Cerebellar cortex (tissue), 1 donor: Measurements from ENCODE around the gene NARS2.
A peak's percentile ranks its signal among the peaks of the same experiment; 100 is the strongest.
"Not testable (repeated sequence)": the region's sequence is repeated elsewhere in the genome, so short reads cannot be mapped to it uniquely, and the experiment has no call there.

Source experiments
- DNase-seq: peaks from one replicate; pipeline ENCODE4 v3.0.0-alpha.2; 2015; ENCODE audit warnings: low spot score

NARS2 gene

DNA sequence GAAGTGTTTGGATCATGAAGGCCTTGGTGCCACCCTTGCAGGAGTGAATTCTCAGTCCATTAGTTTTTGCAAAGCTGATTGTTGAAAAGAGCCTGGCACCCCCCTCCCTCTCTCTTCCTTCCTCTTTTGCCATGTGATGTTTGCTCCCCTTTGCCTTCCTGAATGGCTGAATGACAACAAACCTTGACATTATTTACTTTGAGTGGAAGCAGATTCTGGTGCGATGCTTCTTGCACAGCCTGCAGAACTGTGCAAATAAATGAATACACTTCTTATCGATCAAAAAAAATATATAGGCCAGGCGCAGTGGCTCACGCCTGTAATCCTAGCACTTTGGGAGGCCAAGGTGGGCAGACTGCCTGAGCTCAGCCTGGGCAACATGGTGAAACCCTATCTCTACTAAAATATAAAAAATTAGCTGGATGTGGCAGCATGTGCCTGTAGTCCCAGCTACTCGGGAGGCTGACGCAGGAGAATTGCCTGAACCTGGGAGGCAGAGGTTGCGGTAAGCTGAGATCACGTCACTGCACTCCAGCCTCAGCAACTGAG lies 2.0 kb upstream of the NARS2 start:
- peak; percentile 16 for DNase-seq

DNA sequence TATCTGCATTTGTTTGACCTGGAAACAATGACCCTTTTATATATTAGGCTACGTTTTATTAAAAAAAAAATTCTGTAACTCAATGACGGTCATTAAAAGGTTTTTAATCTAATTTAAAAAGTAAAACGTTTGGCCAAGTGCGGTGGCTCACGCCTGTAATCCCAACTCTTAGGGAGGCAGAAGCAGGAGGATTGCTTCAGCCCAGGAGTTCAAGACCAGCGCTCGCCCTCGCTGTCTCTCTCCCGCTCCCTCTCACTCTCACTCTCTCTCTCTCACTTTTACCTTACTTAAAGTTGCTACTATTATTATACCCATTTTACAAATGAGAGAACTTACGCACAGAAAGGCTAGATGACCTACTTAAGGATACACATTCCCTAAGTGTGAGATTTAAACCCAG lies 814 bp upstream of the NARS2 start:
- DNase-seq: no peak

DNA sequence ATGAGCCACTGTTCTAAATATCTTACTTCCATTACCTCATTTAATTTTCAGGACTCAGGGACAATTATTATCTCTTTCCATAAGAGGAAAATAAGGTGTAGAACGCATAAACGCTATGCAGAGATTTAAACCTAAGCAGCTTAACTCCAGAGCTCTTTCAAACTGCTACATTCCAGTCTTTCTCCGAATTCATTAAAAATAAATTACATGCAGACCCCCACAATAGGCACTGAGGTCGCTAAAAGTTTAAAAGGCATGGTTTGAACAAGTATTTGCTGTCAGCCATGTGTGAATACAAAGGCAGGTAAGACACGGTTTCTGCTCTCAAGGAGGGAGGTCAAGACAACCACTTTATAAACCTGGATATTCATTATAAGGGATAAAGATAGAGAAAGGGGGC lies 983 bp downstream of the NARS2 start:
- peak; percentile 17 for DNase-seq

DNA sequence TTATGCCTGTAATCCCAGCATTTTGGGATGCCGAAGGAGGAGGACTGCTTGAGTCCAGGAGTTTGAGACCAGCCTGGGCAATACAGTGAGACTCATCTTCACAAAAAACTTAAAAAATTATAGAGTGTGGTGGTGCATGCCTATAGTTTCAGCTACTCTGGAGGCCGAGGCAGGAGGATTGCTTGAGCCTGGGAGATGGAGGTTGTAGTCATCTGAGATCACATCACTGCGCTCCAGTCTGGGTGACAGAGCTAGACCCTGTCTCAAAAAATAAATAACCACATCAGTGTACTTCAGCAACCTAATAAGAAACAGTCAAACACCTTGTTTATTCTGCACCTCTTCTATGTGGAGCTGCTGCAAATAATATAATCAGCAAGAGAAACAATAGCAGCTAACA lies 1.4 kb downstream of the NARS2 start:
- DNase-seq: no peak

GRCh38 chr11:78572394-78572793 lies 2.3 kb downstream of the NARS2 start:
- no peak for DNase-seq

DNA sequence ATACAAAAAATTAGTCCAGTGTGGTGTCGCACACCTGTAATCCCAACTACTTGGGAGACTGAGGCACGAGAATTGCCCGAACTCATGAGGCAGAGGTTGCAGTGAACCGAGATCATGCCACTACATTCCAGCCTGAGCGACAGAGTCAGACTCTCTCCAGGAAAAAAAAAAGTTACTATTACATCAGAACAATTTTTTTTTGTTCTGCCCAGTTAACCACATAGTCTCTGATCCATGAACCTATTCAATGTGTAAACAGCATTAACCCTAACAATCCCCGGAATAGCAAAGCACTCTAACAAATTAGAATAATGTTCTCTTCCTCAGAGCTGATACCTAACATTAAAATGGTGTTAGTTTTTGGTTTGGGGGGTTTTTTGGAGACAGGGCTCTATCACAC lies 4.6 kb downstream of the NARS2 start:
- DNase-seq: no peak

GRCh38 chr11:78567209-78567608 lies 7.5 kb downstream of the NARS2 start:
- no peak for DNase-seq

- DNase-seq: peak; percentile 70
These were observed 9.9 kb downstream of the NARS2 start for GRCh38 chr11:78564490-78565467.

- DNase-seq: not testable (repeated sequence)
These were observed 10.6 kb downstream of the NARS2 start for GRCh38 chr11:78564037-78564436.

GRCh38 chr11:78563090-78563489 lies 11.6 kb downstream of the NARS2 start:
- not testable (repeated sequence) for DNase-seq

- DNase-seq: no peak
These were observed 12.3 kb downstream of the NARS2 start for GRCh38 chr11:78562398-78562797.

GRCh38 chr11:78560826-78561484 lies 13.7 kb downstream of the NARS2 start:
- DNase-seq: no peak

DNA sequence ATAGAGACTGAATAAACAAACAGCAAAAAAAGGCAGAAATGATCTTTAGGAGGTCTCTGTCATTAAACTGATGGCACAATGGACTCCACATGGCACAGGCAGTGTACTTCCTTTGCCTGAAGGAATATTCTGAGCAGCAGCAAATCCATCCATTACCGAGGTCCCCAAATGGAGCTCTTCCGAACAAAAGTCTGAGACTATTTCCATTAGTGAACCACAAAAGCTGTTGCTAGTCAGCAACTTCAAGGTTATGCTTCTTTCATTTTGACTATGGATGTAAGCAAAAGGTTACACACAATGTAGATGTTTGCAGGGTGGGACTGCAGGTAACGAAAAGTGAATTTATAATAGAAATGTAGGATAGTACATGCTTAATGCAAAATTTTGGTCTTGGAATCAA lies 14.5 kb downstream of the NARS2 start:
- no peak for DNase-seq

- DNase-seq: no peak
These were observed 17.4 kb downstream of the NARS2 start for GRCh38 chr11:78557236-78557635.

- DNase-seq: no peak
These were observed 19.1 kb downstream of the NARS2 start for GRCh38 chr11:78555592-78555991.

DNA sequence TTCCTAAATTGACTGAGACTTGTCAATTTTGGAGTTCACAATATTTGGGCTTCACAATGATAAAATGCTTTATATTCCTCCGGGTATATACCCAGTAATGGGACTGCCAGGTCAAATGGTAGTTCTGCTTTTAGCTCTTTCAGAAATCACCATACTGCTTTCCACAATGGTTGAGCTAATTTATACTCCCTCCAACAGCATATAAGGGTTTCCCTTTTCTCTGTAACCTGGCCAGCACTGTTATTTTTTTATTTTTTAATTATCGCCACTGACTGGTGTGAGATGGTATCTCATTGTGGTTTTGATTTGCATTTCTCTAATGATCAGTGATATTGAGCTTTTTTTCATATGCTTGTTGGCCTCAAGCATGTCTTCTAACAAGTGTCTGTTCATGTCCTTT lies 21.8 kb downstream of the NARS2 start:
- DNase-seq: no peak

- DNase-seq: not testable (repeated sequence)
These were observed 22.5 kb downstream of the NARS2 start for GRCh38 chr11:78552139-78552538.

DNA sequence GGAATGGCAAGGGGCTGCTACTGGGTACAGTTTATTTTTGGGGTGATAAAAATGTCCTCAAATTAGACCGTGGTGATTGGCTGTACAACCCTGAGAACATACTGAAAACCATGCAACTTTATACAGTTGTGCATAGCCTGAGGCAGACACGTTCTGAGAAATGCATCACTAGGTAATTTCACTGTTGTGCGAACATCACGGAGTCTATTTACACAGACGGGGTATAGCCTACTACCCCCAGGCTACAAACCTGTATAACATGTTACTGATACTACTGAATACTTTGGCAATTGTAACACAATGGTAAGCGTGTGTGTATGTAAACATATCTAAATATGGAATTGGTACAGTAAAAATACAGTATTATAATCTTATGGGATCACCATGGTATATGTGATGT lies 23.6 kb downstream of the NARS2 start:
- no peak for DNase-seq

GRCh38 chr11:78549624-78550409 lies 24.8 kb downstream of the NARS2 start:
- no peak for DNase-seq

DNA sequence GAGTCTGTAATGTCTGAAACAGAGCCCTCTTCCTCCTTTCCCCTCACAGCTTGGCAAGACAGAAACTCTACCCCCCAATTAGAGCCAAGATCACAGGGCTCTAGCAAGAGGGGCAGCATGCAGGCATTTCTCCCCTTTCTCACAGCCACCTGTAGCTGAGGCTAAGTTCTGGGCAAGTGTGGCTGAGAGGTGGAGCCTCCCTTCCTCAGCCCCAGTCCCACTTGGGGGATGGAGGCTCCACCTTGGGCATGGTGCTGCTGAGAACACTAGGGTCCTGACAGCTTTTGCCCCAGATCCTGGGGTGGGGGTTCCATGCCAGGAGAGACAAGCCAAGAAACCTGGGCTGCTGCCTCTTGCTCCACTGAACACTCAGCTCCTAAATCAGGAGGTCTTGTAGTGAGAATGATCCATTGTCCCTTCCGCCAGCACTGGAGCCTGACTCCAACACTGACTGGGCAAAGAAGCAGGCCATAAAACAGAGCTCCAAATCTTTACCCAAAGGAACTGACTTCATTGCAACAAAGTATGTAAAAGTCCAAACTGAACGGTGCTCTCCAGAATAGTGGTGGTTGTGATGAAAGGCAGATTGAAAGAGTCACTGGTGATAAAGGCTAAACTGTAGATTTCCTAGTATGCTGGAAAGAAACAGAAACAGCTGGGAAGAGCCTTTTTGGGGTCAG lies 25.6 kb downstream of the NARS2 start:
- no peak for DNase-seq

DNA sequence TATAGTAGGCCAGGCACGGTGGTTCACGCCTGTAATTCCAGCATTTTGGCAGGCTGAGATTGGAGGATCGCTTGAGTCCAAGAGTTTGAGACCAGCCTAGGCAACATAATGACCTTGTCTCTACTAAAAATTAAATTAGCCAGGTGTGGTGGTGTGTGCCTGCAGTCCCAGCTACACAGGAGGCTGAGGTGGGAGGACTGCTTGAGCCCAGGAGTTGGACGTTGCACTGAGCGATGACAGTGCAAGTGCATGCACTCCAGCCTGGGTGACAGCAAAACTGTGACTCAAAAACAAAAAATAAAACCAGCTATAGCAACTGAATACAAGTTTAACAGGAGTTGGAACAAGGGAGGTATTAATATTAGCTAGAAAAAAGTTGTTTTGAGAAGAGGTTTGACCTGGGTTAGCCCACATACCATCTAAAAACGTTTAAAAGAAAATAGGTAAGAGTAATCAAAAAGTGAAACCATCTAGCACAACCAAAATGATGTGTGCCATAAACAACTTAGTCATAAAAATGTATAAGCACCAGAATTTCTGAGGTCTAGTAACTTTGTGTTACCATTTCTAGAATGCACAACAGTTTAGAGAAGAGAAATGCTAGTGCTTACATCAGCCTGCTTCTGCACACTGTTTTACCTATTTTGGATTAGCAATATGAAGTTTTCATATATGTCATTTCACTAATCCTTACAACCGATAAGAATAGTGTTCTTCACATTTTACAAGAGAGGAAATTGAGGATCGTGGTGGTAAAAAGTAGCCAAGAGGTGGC lies 26.5 kb downstream of the NARS2 start:
- no peak for DNase-seq
